Fibroblast of lung (primary cell): ENCODE data around the gene FBXL17.

ENCODE experiments used
- CTCF ChIP-seq, 2 donors: IDR thresholded peaks in 1 of 2; conservative IDR thresholded peaks in 1 of 2; 1 replicate in 1 of 2; 2 replicates in 1 of 2; pipeline ENCODE4 v1.5.1; 2011 to 2012; ENCODE audit warnings: low read length in 2 of 2, control low read depth in 1 of 2, inconsistent platforms in 1 of 2, low read depth in 1 of 2, mild to moderate bottlenecking in 1 of 2
- EZH2 ChIP-seq: IDR thresholded peaks from 2 replicates; pipeline ENCODE4 v1.5.1; 2012; ENCODE audit warnings: low read length, control low read depth, mild to moderate bottlenecking; ENCODE audit errors: missing control alignments

GRCh38 chr5:108193021-108193795 is 188.7 kb downstream of the FBXL17 start:
- TF ChIP-seq CTCF (conservative IDR thresholded peaks at IDR 0.05 in 1 of 2, IDR thresholded peaks at IDR 0.05 in 1 of 2; ENCODE audit: low read depth in 1 of 2, low read length in 2 of 2): no peak
- no peak for TF ChIP-seq EZH2
